WTC11 (cell line): ENCODE data around the gene EMX1.

Source experiments
- AFF4 ChIP-seq: sonication (generic); formaldehyde crosslinking; IDR thresholded peaks from 2 replicates; pipeline ENCODE4 v1.8.1; 2023; ENCODE audit warnings: mild to moderate bottlenecking, missing genetic modification reagents, borderline replicate concordance
- ATF3 ChIP-seq: sonication (generic); formaldehyde crosslinking; conservative IDR thresholded peaks from 2 replicates; pipeline ENCODE4 v1.8.1; 2022; ENCODE audit warnings: mild to moderate bottlenecking, missing genetic modification reagents
- CREB1 ChIP-seq: sonication (generic); formaldehyde crosslinking; IDR thresholded peaks from 2 replicates; pipeline ENCODE4 v1.8.0; 2023; ENCODE audit warnings: mild to moderate bottlenecking, missing genetic modification reagents
- CREM ChIP-seq: sonication (generic); formaldehyde crosslinking; IDR thresholded peaks from 2 replicates; pipeline ENCODE4 v1.8.1; 2022; ENCODE audit warnings: mild to moderate bottlenecking, missing genetic modification reagents, moderate library complexity
- CTCF ChIP-seq: fragments of 200-600 bp; IDR thresholded peaks from 2 replicates; pipeline ENCODE4 v1.8.0; 2022; ENCODE audit warnings: antibody characterized with exemption
- FOXJ3 ChIP-seq: sonication (generic); formaldehyde crosslinking; IDR thresholded peaks from 2 replicates; pipeline ENCODE4 v1.9.0; 2021; ENCODE audit warnings: missing genetic modification reagents, mild to moderate bottlenecking, borderline replicate concordance
- FOXP4 ChIP-seq: sonication (generic); formaldehyde crosslinking; IDR thresholded peaks from 2 replicates; pipeline ENCODE4 v1.8.0; 2022; ENCODE audit warnings: mild to moderate bottlenecking, missing genetic modification reagents
- MAX ChIP-seq: sonication (generic); formaldehyde crosslinking; IDR thresholded peaks from 2 replicates; pipeline ENCODE4 v1.8.0; 2022; ENCODE audit warnings: mild to moderate bottlenecking, missing genetic modification reagents
- MYBL2 ChIP-seq: sonication (generic); formaldehyde crosslinking; IDR thresholded peaks from 2 replicates; pipeline ENCODE4 v1.8.1; 2023; ENCODE audit warnings: mild to moderate bottlenecking, moderate library complexity, missing genetic modification reagents
- TEAD4 ChIP-seq: sonication (generic); formaldehyde crosslinking; IDR thresholded peaks from 2 replicates; pipeline ENCODE4 v1.8.0; 2022; ENCODE audit warnings: mild to moderate bottlenecking, missing genetic modification reagents
- TP53 ChIP-seq: sonication (generic); formaldehyde crosslinking; IDR thresholded peaks from 2 replicates; pipeline ENCODE4 v1.8.1; 2023; ENCODE audit warnings: mild to moderate bottlenecking, missing genetic modification reagents
- USF2 ChIP-seq: sonication (generic); formaldehyde crosslinking; IDR thresholded peaks from 2 replicates; pipeline ENCODE4 v1.8.1; 2023; ENCODE audit warnings: mild to moderate bottlenecking, missing genetic modification reagents, moderate library complexity
- ZMAT4 ChIP-seq: fragments of 250-450 bp; sonication (Bioruptor Pico); IDR thresholded peaks from 2 replicates; pipeline ENCODE4 v1.9.0; 2021; ENCODE audit warnings: mild to moderate bottlenecking
- ZNF232 ChIP-seq: sonication (generic); formaldehyde crosslinking; IDR thresholded peaks from 2 replicates; pipeline ENCODE4 v1.8.0; 2022; ENCODE audit warnings: mild to moderate bottlenecking, missing genetic modification reagents

GRCh38 chr2:72871880-72872279, 45.4 kb upstream of the EMX1 start:
- no peak for TF ChIP-seq CTCF
- TF ChIP-seq ZNF232 (CRISPR knock-in tag) = no peak
- TF ChIP-seq USF2 = no peak
- TF ChIP-seq TP53 (CRISPR knock-in tag) = no peak
- TF ChIP-seq CREM = no peak
- no peak for TF ChIP-seq FOXJ3 (CRISPR knock-in tag)
- no peak for TF ChIP-seq TEAD4 (CRISPR knock-in tag)
- no peak for TF ChIP-seq MAX (CRISPR knock-in tag)
- no peak for TF ChIP-seq MYBL2
- no peak for TF ChIP-seq CREB1 (CRISPR knock-in tag)
- no peak for TF ChIP-seq ATF3 (CRISPR knock-in tag)
- no peak for TF ChIP-seq FOXP4 (CRISPR knock-in tag)
- TF ChIP-seq AFF4 (CRISPR knock-in tag) = no peak
- no peak for TF ChIP-seq ZMAT4 (CRISPR knock-in tag)
